ENCODE data around the gene PPAN. TPM values are rescaled to one million over a fixed set of nuclear protein-coding genes. Genes with fewer than 3 reads are reported as not detected.

PPAN gene
- total RNA-seq, 5 donors from 2014 or later (not counting 1 experiment from before 2014, with no cell fraction given) = 89.3 to 140 (median 123) TPM

DNA sequence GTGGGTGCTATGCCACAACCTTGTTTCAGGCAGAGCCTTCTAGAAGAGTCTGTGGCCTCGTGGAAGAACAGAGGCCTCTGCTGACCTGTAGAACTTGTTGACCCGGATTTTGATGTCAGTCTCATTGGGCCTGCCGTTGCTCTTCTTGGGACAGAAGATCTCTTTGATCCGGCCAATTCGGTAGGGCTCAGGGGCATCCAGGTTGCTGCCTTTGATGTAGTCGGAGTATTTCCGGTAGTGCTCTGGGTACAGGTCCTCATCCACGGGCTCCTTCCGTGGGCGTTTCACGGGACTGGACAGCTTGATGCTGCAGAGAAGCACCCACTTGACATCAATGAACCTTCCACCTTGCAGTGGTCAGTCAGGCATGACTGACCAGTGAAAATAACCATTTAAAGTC is 37.5 kb downstream of the PPAN start:
- peaks cover 45 to 56% (median 51%) of the 10 kb centered on the region in 3 donors for H3K4me1 Mint-ChIP-seq
- no peak for ATAC-seq (replicated peaks in 1 of 4)
- peak overlapping the region; percentile 100 for H3K27ac Mint-ChIP-seq
- peak in 5 of 35 experiments; percentile 13 to 42 (median 22) for DNase-seq
- H3K4me3 Mint-ChIP-seq = peak overlapping the region; percentile 43 to 78 (median 74)
- WGBS (ENCODE audit: insufficient coverage) = 46% methylated on average over 11 of the region's 11 CpGs
- ChIA-PET POLR2A (interaction anchor here (0.6 to 1.0 kb wide), 3 partner anchors 29 to 357 kb away, joined by 3 to 5 read pairs (median 4); no protein-coding TSS in a partner anchor), CTCF (interaction anchor here in 1 of 2 donors (0.8 to 1.6 kb wide), 7 partner anchors 22 to 212 kb away, joined by 3 to 9 read pairs (median 5); no protein-coding TSS in a partner anchor)
- Histone ChIP-seq H3K27ac (ENCODE audit: low read length) (peak overlapping the region; percentile 97), H3K4me1 (ENCODE audit: control insufficient read depth in 1 of 2, extremely low read depth in 1 of 2, insufficient read depth in 2 of 2, low read length in 2 of 2) (peaks cover 21 to 54% of the 10 kb centered on the region in 2 experiments), H3K36me3 (ENCODE audit: control insufficient read depth in 2 of 2, extremely low read depth in 1 of 2, insufficient read depth in 1 of 2, low read length in 1 of 2) (peaks cover 26 to 83% of the 10 kb centered on the region in 2 donors), H3K4me3 (ENCODE audit: control insufficient read depth in 1 of 2, extremely low read depth in 1 of 2, low read length in 1 of 2) (no peak overlapping the region), H3K27me3 (replicated peaks in 1 of 2; ENCODE audit: control insufficient read depth in 2 of 2, extremely low read depth in 1 of 2, insufficient read depth in 2 of 2, low read length in 1 of 2) (no peaks in the 10 kb centered on the region), H3K9me3 (no peaks in the 10 kb centered on the region)
- H3K9me3 Mint-ChIP-seq = no peaks in the 10 kb centered on the region
- no peaks in the 10 kb centered on the region for H3K27me3 Mint-ChIP-seq
- H3K36me3 Mint-ChIP-seq = peaks cover 46% of the 10 kb centered on the region

DNA sequence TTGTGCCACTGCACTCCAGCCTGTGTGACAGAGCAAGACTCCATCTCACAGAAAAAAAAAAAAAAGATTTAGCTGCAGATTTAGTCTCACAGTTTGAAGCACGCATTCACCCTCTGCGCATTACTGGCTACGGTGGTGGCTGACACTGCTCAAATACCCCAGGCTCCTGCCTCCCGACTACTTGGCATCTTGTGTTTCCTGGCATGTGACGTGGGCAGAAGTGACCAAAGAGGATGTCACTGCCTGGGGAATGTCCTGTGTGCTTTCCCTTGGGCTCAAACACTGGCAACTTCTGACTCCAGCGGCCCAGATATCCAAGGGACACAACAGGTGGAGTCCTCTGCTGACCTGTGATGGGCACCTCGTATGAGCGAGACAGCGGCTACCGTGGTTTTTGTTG is 38.2 kb downstream of the PPAN start:
- peaks cover 44% of the 10 kb centered on the region for H3K36me3 Mint-ChIP-seq
- CTCF ChIA-PET = no interaction called here
- WGBS (ENCODE audit: insufficient coverage) = 85% methylated on average over 10 of the region's 10 CpGs
- DNase-seq = peak in 1 of 35 experiments; percentile 21
- Histone ChIP-seq H3K4me3 (ENCODE audit: control insufficient read depth in 1 of 2, extremely low read depth in 1 of 2, low read length in 1 of 2) (no peak overlapping the region), H3K27ac (ENCODE audit: low read length) (peak overlapping the region; percentile 97), H3K27me3 (replicated peaks in 1 of 2; ENCODE audit: control insufficient read depth in 2 of 2, extremely low read depth in 1 of 2, insufficient read depth in 2 of 2, low read length in 1 of 2) (no peaks in the 10 kb centered on the region), H3K9me3 (no peaks in the 10 kb centered on the region), H3K36me3 (ENCODE audit: control insufficient read depth in 2 of 2, extremely low read depth in 1 of 2, insufficient read depth in 1 of 2, low read length in 1 of 2) (peaks cover 26 to 82% of the 10 kb centered on the region in 2 donors), H3K4me1 (ENCODE audit: control insufficient read depth in 1 of 2, extremely low read depth in 1 of 2, insufficient read depth in 2 of 2, low read length in 2 of 2) (peaks cover 21 to 51% of the 10 kb centered on the region in 2 experiments)
- H3K27me3 Mint-ChIP-seq = no peaks in the 10 kb centered on the region
- peak overlapping the region in 1 of 3 donors; percentile 78 for H3K4me3 Mint-ChIP-seq
- POLR2A ChIA-PET = no interaction called here
- peak overlapping the region; percentile 100 for H3K27ac Mint-ChIP-seq
- no peaks in the 10 kb centered on the region for H3K9me3 Mint-ChIP-seq
- H3K4me1 Mint-ChIP-seq = peaks cover 41 to 51% (median 47%) of the 10 kb centered on the region in 3 donors
- no peak for ATAC-seq (replicated peaks in 1 of 4)

DNA sequence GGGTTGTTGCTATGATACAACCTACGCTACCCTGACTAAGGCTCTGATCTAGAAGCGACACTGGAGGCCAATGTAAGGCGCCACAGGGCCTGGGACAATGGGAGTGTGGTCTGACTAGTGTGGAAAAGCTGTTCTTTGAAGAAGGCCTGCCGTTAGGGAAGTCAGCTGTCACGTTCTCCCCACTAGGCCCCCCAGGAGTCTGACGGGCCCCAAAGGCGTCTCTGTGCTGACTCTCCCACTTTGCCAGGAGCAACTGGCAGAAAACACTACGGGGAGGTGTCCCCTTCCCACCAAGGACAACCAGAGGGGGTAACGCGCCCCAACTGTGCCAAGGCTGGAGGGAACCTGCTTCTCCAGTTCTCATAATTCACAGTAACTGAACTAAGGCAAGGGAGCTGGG is 38.9 kb downstream of the PPAN start:
- H3K4me3 Mint-ChIP-seq = no peak overlapping the region
- Histone ChIP-seq H3K9me3 (no peaks in the 10 kb centered on the region), H3K36me3 (ENCODE audit: control insufficient read depth in 2 of 2, extremely low read depth in 1 of 2, insufficient read depth in 1 of 2, low read length in 1 of 2) (peaks cover 24 to 82% of the 10 kb centered on the region in 2 donors), H3K4me3 (ENCODE audit: control insufficient read depth in 1 of 2, extremely low read depth in 1 of 2, low read length in 1 of 2) (no peak overlapping the region), H3K27me3 (replicated peaks in 1 of 2; ENCODE audit: control insufficient read depth in 2 of 2, extremely low read depth in 1 of 2, insufficient read depth in 2 of 2, low read length in 1 of 2) (no peaks in the 10 kb centered on the region), H3K4me1 (ENCODE audit: control insufficient read depth in 1 of 2, extremely low read depth in 1 of 2, insufficient read depth in 2 of 2, low read length in 2 of 2) (peaks cover 21 to 47% of the 10 kb centered on the region in 2 experiments), H3K27ac (ENCODE audit: low read length) (peak overlapping the region; percentile 97)
- peak overlapping the region; percentile 100 for H3K27ac Mint-ChIP-seq
- no peaks in the 10 kb centered on the region for H3K27me3 Mint-ChIP-seq
- peaks cover 40 to 51% (median 45%) of the 10 kb centered on the region in 3 donors for H3K4me1 Mint-ChIP-seq
- 94% methylated on average over 3 of the region's 10 CpGs for WGBS (ENCODE audit: insufficient coverage)
- POLR2A ChIA-PET = interaction anchor here in 1 of 2 donors (0.6 kb wide), 1 partner anchor 101 kb away, joined by 6 read pairs; no protein-coding TSS in a partner anchor
- ATAC-seq (replicated peaks in 1 of 4) = no peak
- CTCF ChIA-PET = no interaction called here
- no peak for DNase-seq
- peaks cover 46% of the 10 kb centered on the region for H3K36me3 Mint-ChIP-seq
- no peaks in the 10 kb centered on the region for H3K9me3 Mint-ChIP-seq

DNA sequence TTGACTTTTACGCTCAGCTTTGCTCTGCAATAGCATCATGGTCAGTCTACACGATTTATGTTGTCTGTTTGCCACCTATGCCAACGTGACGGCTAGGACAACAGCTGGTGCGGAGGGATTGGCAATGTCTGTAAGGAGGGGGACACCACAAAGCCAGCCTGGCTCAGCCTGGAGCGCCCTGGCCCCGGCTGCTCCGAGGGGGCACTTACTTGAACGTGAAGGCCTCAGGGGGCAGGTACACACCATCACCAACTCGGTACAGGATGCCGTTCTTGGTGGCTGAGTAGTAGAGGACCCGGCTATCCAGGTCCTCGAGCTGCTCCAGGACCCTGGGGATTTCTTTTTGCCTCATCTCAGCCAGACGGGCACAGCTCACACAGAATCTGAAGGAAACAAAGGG is 40.0 kb downstream of the PPAN start:
- ChIA-PET CTCF (interaction anchor here in 1 of 2 donors (0.6 kb wide), 1 partner anchor 40 kb away, joined by 9 read pairs; no protein-coding TSS in a partner anchor), POLR2A (no interaction called here)
- no peak overlapping the region for H3K4me3 ChIP-seq (ENCODE audit: control insufficient read depth in 1 of 2, extremely low read depth in 1 of 2, low read length in 1 of 2)
- Mint-ChIP-seq H3K4me3 (no peak overlapping the region), H3K27ac (peak overlapping the region; percentile 100), H3K4me1 (peaks cover 35 to 44% (median 39%) of the 10 kb centered on the region in 3 donors), H3K9me3 (no peaks in the 10 kb centered on the region), H3K27me3 (no peaks in the 10 kb centered on the region), H3K36me3 (peaks cover 50% of the 10 kb centered on the region)
- no peaks in the 10 kb centered on the region for H3K9me3 ChIP-seq
- 97% methylated on average over 10 of the region's 14 CpGs for WGBS (ENCODE audit: insufficient coverage)
- no peaks in the 10 kb centered on the region for H3K27me3 ChIP-seq (replicated peaks in 1 of 2; ENCODE audit: control insufficient read depth in 2 of 2, extremely low read depth in 1 of 2, insufficient read depth in 2 of 2, low read length in 1 of 2)
- no peak for ATAC-seq (replicated peaks in 1 of 4)
- H3K4me1 ChIP-seq (ENCODE audit: control insufficient read depth in 1 of 2, extremely low read depth in 1 of 2, insufficient read depth in 2 of 2, low read length in 2 of 2) = peaks cover 21 to 41% of the 10 kb centered on the region in 2 experiments
- DNase-seq = no peak
- H3K27ac ChIP-seq (ENCODE audit: low read length) = no peak overlapping the region
- peaks cover 17 to 83% of the 10 kb centered on the region in 2 donors for H3K36me3 ChIP-seq (ENCODE audit: control insufficient read depth in 2 of 2, extremely low read depth in 1 of 2, insufficient read depth in 1 of 2, low read length in 1 of 2)

DNA sequence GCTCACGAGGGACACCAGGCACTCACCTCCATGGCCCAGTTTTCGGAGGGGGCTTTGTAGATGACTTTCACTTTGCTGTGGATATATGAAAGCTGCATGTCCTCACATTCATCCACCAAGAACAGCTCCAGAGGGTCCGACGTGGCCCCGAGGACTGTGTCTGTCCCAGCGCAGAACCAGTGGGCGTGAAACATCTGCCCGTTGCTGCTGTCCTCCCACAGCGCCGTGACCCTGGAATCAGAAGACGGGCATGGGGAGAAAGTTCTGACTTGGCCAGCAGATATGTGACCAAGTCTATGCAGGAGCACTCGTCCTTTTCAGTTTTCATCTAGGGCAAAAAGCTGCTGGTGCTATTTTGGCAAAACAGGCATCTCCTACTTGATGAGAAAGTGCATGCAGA is 43.3 kb downstream of the PPAN start:
- H3K36me3 Mint-ChIP-seq = peaks cover 55% of the 10 kb centered on the region
- H3K36me3 ChIP-seq (ENCODE audit: control insufficient read depth in 2 of 2, extremely low read depth in 1 of 2, insufficient read depth in 1 of 2, low read length in 1 of 2) = peaks cover 19 to 81% of the 10 kb centered on the region in 2 donors
- H3K27me3 ChIP-seq (replicated peaks in 1 of 2; ENCODE audit: control insufficient read depth in 2 of 2, extremely low read depth in 1 of 2, insufficient read depth in 2 of 2, low read length in 1 of 2) = no peaks in the 10 kb centered on the region
- WGBS (ENCODE audit: insufficient coverage) = 98% methylated on average over 11 of the region's 12 CpGs
- H3K9me3 ChIP-seq = no peaks in the 10 kb centered on the region
- no peak overlapping the region for H3K27ac ChIP-seq (ENCODE audit: low read length)
- H3K27me3 Mint-ChIP-seq = no peaks in the 10 kb centered on the region
- no peaks in the 10 kb centered on the region for H3K9me3 Mint-ChIP-seq
- DNase-seq (no peak), ATAC-seq (replicated peaks in 1 of 4) (no peak)
- H3K4me1 ChIP-seq (ENCODE audit: control insufficient read depth in 1 of 2, extremely low read depth in 1 of 2, insufficient read depth in 2 of 2, low read length in 2 of 2) = peaks cover 0 to 9% of the 10 kb centered on the region in 2 experiments
- H3K4me3 ChIP-seq (ENCODE audit: control insufficient read depth in 1 of 2, extremely low read depth in 1 of 2, low read length in 1 of 2) = no peak overlapping the region
- H3K4me1 Mint-ChIP-seq = peaks cover 3 to 14% (median 10%) of the 10 kb centered on the region in 3 donors
- ChIA-PET POLR2A (interaction anchor here in 1 of 2 donors (0.5 kb wide), 1 partner anchor 13 kb away, joined by 3 read pairs; no protein-coding TSS in a partner anchor), CTCF (no interaction called here)
- H3K27ac Mint-ChIP-seq = no peak overlapping the region
- H3K4me3 Mint-ChIP-seq = no peak overlapping the region

DNA sequence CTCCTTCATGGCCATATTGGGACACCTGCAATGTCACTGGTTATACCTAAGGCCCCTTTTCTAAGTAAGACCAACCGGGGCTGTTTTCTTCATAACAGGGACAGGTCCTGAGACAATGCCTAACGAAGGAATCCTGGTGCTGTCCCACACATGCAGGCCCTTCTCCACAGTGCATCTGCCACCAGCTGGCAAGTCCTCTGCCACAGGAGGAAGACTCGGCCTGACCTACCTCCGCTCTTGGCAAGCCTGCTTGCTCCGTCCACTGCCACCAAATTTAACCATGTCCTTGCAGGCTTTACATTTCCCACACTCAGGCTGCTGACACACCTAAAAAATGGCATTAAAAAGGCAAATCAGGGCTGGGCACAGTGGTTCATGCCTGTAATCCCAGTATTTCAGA is 45.4 kb downstream of the PPAN start:
- DNase-seq = no peak
- no peak overlapping the region for H3K4me3 ChIP-seq (ENCODE audit: control insufficient read depth in 1 of 2, extremely low read depth in 1 of 2, low read length in 1 of 2)
- Mint-ChIP-seq H3K4me3 (no peak overlapping the region), H3K9me3 (no peaks in the 10 kb centered on the region), H3K27me3 (no peaks in the 10 kb centered on the region), H3K27ac (peak overlapping the region in 1 of 2 donors; percentile 64), H3K4me1 (peaks cover 0 to under 1% (median 0%) of the 10 kb centered on the region in 3 donors), H3K36me3 (peaks cover 54% of the 10 kb centered on the region)
- no peaks in the 10 kb centered on the region for H3K9me3 ChIP-seq
- H3K27me3 ChIP-seq (replicated peaks in 1 of 2; ENCODE audit: control insufficient read depth in 2 of 2, extremely low read depth in 1 of 2, insufficient read depth in 2 of 2, low read length in 1 of 2) = no peaks in the 10 kb centered on the region
- CTCF ChIA-PET = no interaction called here
- H3K36me3 ChIP-seq (ENCODE audit: control insufficient read depth in 2 of 2, extremely low read depth in 1 of 2, insufficient read depth in 1 of 2, low read length in 1 of 2) = peaks cover 21 to 82% of the 10 kb centered on the region in 2 donors
- ATAC-seq (replicated peaks in 1 of 4) = no peak
- H3K4me1 ChIP-seq (ENCODE audit: control insufficient read depth in 1 of 2, extremely low read depth in 1 of 2, insufficient read depth in 2 of 2, low read length in 2 of 2) = no peaks in the 10 kb centered on the region
- H3K27ac ChIP-seq (ENCODE audit: low read length) = no peak overlapping the region
- POLR2A ChIA-PET = no interaction called here
- 100% methylated on average over 3 of the region's 5 CpGs for WGBS (ENCODE audit: insufficient coverage)

Data from T-cell (primary cell).